Bronchial epithelial cell (primary cell): ENCODE results near the gene ITPKB. TPM values are rescaled to one million over a fixed set of nuclear protein-coding genes. Genes with fewer than 3 reads are reported as not detected.
A peak's percentile ranks its signal among the peaks of the same experiment; 100 is the strongest.

Experiments
- DNase-seq: peaks from one replicate; pipeline ENCODE4 v3.0.0-alpha.2; 2010; ENCODE audit warnings: low read depth
- FAIRE-seq: peaks from 2 replicates; lab custom pipeline; 2011; peaks lifted over from hg19 to GRCh38; lab: Jason Lieb, UNC
- H3K27me3 ChIP-seq: 2 replicates; pipeline ENCODE4 v1.5.1; 2011; ENCODE audit warnings: low read length; ENCODE audit not compliant: control insufficient read depth, insufficient read depth
- H3K36me3 ChIP-seq: 2 replicates; pipeline ENCODE4 v1.5.1; 2011; ENCODE audit warnings: low read length; ENCODE audit not compliant: control insufficient read depth, insufficient read depth
- H3K4me3 ChIP-seq: 2 replicates; pipeline ENCODE4 v1.5.1; 2011; ENCODE audit warnings: mild to moderate bottlenecking, low read depth, low read length, control low read depth
- total RNA-seq: library from RNA; depleted of rRNA; stranded (reverse); fragments of >200 nt; gene quantifications from 2 replicates; pipeline ENCODE4 v1.2.1, GENCODE V29; 2014
- TF ChIP-seq, protein P1 (sequence below): IDR thresholded peaks from 2 replicates; pipeline ENCODE4 v1.5.1; 2011; ENCODE audit warnings: mild to moderate bottlenecking, moderate library complexity, low read length, control low read depth, inconsistent platforms; ENCODE audit not compliant: insufficient read depth, severe bottlenecking

The ITPKB gene
- total RNA-seq, 1 donor from 2014 or later, result 1.3 TPM

DNA sequence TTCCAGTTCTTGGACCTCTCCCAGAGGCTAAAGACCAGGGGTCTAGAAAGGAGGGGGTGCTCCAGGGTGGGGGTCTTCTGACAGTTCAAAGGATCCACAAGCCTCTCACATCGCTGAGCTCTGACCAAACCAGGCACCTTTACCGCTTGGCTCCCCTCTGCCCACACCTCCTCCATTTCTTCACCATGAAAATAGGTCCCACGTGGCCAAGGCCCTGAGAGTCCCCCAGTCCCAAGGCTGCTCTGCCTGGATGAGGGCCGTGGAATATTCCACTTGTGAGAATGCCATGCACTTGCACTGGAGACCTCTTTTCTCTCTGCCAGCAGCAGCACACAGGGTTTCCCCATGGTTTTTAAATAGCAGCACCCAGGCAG is 87.4 kb downstream of the ITPKB start:
- Histone ChIP-seq H3K4me3 (no peak overlapping the region), H3K27me3 (no peaks in the 10 kb centered on the region), H3K36me3 (peaks cover 5% of the 10 kb centered on the region)
- TF ChIP-seq, protein P1, sequence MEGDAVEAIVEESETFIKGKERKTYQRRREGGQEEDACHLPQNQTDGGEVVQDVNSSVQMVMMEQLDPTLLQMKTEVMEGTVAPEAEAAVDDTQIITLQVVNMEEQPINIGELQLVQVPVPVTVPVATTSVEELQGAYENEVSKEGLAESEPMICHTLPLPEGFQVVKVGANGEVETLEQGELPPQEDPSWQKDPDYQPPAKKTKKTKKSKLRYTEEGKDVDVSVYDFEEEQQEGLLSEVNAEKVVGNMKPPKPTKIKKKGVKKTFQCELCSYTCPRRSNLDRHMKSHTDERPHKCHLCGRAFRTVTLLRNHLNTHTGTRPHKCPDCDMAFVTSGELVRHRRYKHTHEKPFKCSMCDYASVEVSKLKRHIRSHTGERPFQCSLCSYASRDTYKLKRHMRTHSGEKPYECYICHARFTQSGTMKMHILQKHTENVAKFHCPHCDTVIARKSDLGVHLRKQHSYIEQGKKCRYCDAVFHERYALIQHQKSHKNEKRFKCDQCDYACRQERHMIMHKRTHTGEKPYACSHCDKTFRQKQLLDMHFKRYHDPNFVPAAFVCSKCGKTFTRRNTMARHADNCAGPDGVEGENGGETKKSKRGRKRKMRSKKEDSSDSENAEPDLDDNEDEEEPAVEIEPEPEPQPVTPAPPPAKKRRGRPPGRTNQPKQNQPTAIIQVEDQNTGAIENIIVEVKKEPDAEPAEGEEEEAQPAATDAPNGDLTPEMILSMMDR, result no peak
- FAIRE-seq, result peak; percentile 28
- no peak for DNase-seq

DNA sequence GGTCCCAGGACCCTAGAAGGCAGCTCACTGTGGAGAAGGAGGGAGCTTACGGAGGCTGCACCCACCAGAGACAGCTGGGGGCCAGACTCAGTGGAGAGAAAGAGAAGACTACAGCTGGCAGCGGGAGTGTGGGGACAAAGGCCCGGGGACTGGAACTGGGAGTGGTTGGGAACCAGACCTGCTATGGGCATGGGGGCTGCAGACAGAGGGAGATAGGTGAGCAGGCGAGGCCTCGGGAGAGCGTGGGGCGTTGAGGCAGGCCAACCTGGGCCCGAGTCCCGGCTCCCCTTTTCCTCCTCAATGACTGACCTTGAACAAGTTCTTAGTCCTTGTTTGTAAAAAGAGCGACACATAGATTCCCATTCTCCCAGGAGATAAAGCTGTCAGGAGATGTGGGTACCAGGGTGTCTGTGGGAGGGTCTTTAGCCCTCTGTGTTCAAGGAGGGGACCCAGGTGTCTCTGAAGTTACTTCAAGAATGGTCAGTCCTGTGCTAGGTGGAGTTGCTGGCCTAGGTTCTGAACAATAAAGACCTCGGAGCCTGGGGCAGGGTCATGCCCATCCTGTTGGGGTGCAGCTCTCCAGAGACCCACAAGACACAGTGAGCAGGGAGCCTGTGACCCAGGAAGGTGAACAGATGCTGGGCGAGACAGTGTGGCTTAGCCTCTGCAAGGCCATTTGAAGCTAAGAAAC is 87.9 kb downstream of the ITPKB start:
- TF ChIP-seq, protein P1, result no peak

DNA sequence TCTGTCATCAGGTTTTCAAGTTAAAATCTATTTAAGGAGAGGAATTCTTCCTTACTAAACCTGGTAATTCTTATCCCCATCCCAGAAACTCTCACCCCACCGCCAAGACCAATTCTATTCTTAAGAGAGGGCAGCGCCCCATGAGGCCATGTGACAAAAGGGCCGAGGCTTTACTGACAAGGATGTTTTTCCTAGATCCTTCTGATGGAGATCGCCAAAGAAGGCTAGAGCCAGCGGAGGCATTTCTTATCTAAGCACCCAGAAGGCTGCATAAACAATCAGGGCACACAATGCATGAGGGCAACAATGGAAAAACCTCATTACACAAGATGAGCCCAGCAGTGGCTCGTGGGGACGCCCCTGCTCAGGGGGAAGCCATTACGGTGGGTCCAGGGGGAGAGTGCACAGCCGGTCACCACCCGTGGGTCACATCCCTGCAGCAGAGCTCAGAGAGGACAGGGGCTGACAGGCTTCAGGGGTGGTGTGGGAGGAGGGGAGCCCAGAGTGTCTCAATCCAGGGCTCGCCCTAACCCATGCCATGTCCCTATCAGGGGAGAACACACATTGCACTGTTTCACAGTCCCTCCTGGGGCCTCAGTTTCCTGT is 88.7 kb downstream of the ITPKB start:
- DNase-seq (no peak), FAIRE-seq (no peak)
- Histone ChIP-seq H3K27me3 (no peaks in the 10 kb centered on the region), H3K4me3 (no peak overlapping the region), H3K36me3 (peaks cover 5% of the 10 kb centered on the region)
- TF ChIP-seq, protein P1, result no peak

More for the DNA sequence above, 87.9 kb downstream of the ITPKB start:
- FAIRE-seq (peak; percentile 7), DNase-seq (no peak)
- H3K4me3 ChIP-seq, result no peak overlapping the region
- no peaks in the 10 kb centered on the region for H3K27me3 ChIP-seq
- peaks cover 5% of the 10 kb centered on the region for H3K36me3 ChIP-seq

DNA sequence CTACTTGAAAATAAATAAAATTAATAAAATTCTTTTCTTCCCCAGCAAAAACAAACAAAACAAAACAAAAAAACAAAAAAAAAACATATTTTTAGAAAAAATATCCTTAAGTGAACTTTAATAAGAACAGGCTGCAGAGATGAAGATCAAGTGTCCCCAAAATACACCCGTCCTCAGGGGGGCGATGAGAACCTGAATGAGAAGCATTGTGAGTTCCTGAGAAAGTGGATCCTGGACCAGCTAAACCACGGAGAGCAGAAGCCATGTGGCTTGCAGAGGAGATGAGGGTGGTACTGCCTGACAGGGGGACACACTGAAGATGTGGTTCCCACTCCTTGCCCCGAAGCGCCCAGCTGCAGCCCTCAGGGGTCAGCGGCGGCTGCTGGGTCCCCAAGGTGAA is 89.3 kb downstream of the ITPKB start:
- DNase-seq, result no peak
- no peak overlapping the region for H3K4me3 ChIP-seq
- H3K27me3 ChIP-seq, result no peaks in the 10 kb centered on the region
- TF ChIP-seq, protein P1, result no peak
- H3K36me3 ChIP-seq, result peaks cover 5% of the 10 kb centered on the region
- no peak for FAIRE-seq

DNA sequence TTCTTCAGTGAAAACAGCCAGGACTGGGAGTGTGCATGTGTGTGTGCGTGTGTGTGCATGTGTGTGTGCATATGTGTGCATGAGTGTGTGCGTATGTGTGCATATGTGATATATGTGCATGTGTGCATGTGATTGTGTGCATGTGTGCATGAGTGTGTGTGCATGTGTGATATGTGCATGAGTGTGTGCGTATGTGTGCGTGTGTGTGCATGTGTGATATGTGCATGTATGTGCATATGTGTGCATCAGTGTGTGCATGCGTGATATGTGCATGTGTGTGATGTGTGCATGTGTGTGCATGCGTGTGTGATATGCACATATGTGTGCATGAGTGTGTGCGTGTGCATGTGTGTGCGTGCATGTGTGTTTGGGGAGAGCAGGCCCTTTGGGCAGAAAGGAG is 89.8 kb downstream of the ITPKB start:
- Histone ChIP-seq H3K36me3 (peaks cover 5% of the 10 kb centered on the region), H3K4me3 (no peak overlapping the region), H3K27me3 (no peaks in the 10 kb centered on the region)
- DNase-seq, result no peak
- FAIRE-seq, result peak; percentile 97
- TF ChIP-seq, protein P1, result no peak
